Amygdala (tissue), 56 donors: ENCODE measurements around the gene ALK.

Source experiments
- DNase-seq, 56 donors: peaks; one replicate each; lab custom pipeline; 2025; lab: John Stamatoyannopoulos, UW

Gene ALK

DNA sequence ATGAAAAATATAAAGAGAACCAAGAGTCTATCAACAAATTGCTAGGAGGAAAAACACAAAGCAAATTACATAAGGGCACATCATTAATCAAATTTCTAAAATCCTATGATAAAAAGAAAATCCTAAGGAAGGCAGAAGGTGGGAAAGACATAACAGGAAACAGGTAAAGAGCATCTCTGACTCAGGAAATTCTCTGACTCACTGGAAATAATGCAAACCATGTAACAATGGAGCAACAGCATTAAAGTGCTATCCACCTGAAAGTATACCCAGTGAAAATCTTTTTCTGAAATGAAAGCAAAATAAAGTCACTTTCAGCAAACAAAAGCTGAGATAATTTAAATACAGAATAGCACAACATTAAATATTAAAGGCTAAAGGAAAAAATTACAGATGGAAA, 10.9 kb downstream of the ALK start:
- no peak for DNase-seq

GRCh38 chr2:29902356-29902755, 19.0 kb downstream of the ALK start:
- no peak for DNase-seq

DNA sequence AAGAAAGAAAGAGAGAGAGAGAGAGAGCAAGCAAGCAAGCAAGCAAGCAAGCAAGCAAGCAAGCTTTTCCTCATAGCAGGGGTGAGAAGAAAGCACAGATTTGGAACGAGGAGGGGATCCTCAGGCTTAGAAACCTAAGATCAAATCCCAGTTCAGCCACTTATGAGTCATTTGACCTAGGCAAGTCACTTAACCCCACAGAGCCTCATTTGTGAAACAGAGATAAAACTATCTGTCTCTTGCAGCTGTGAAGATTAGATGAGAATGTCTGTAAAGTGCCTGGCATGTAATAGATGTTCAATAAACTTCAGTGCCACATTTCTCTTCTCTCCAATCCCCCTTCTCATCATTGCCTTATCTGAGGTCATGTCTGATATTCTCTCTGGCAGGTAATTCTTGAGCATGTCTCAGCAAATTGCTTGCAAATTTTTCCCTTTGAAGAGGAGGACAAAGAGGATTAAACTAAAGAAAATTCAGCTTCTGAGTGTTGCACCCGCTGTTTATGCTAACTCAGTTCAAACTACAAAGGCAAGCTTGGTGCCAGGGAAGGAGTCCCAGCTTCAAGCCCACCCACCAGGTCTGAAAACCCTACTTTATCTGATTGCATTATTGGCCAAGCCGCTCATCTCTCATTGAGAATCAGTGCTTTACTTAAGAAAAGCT, 20.3 kb downstream of the ALK start:
- no peak for DNase-seq

- no peak for DNase-seq
Measured at GRCh38 chr2:29898999-29899398, 22.4 kb downstream of the ALK start.

GRCh38 chr2:29894822-29895614, 26.4 kb downstream of the ALK start:
- peak in 1 of 56 donors; percentile 3 for DNase-seq

DNA sequence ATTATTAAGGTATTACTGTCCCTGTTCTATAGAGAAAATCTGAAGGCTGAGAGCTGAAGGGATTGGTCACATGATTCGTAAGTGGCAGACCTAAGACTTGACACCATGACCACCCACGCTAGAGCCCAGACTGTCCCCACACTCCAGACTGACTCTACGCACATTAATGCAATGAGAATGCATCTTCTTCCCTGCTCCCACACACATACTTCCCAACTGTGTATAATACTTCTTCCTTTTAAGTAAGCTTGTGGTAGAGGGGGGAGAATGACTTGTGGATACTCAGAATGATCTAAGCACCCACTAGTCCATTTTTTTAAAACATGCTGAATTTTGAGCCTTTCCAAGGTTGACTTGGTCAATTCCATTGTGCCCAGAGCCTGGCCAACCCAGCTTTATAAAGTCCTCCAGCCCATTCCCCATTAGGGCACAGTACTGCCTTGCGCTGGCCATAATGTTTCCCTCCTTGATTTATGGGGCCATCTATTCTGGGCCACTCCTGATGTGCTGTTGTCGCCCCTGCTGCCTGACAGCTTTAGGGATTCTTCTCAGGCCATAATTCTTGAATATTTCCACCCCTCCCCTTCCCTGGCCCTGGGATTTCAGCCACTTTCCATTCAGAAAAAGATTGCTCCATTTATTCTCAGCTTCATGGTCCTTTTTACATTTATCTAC, 28.7 kb downstream of the ALK start:
- no peak for DNase-seq

DNA sequence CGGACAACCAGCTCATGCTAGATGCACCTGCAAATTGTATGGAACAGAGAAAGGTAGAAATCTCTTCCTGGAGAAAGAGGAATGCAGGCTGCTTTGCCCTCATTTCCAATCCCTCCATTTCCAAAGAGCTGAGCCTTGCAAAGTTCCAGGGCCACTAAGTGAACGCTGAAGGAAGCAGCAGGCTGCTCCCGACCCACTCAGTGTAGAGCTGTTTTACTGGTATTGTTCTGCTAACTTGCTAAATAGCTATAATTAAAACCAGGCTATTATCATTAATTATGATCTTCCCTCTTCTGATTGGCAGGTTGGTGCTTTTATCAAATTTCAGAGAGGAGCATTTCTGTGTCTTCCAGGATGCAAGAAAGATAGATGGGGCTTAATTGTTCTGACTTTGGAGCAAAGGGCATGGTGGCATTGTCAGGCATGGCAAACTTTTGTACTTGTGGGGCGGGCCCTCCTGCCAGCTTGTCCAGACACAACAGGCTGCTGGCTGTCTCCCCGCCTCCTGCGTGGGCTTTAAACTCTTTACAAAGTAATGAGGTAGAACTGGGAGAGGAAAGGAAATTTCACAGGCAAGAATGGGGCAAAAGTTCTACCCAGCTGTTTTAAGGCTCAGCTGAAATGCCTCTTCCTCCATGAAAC, 40.2 kb downstream of the ALK start:
- DNase-seq = no peak

DNA sequence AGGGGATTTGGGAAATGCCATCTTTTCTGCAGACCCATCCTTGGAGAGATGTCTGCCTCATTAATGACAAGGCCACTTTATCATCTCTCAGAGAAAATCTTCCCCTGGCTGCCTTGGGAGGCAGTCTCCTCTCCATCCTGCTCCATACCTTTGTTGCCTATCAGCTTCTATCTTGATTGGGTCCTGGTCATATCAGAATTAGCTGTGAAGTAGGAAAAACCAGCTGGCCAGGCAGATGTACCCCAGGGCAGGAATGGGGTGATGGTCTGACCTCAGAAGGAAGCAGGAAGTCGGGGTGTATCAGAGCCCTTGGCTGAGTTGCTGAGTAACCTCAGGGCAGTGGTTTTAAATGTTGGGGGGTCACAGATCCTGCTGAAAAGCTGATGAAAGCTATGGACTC, 41.3 kb downstream of the ALK start:
- no peak for DNase-seq

- DNase-seq = no peak
Measured at GRCh38 chr2:29879456-29879855, 41.9 kb downstream of the ALK start.

GRCh38 chr2:29878898-29879297, 42.5 kb downstream of the ALK start:
- peak in 3 of 56 donors; percentile 3 to 7 (median 4) for DNase-seq

- no peak for DNase-seq
Measured at GRCh38 chr2:29876374-29876773, 45.0 kb downstream of the ALK start.

DNA sequence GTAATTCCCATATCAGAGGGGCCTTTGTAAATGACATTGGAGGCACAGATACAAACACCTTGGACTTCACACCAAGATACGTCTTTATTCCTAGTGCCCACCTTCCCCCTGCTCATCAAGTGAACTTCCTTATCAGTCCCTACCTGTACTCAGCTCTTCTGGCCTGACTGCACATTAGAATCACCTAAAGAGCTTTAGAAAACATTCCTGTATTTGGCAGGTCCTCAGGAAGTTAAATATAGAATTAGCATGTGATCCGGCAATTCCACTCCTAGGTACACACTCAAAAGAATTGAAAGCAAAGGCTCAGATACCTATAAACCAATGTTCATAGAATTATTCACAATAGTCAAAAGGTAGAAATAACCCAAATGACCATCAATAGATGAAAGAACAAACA, 46.6 kb downstream of the ALK start:
- DNase-seq = no peak

- no peak for DNase-seq
Measured at GRCh38 chr2:29872870-29873269, 48.5 kb downstream of the ALK start.

DNA sequence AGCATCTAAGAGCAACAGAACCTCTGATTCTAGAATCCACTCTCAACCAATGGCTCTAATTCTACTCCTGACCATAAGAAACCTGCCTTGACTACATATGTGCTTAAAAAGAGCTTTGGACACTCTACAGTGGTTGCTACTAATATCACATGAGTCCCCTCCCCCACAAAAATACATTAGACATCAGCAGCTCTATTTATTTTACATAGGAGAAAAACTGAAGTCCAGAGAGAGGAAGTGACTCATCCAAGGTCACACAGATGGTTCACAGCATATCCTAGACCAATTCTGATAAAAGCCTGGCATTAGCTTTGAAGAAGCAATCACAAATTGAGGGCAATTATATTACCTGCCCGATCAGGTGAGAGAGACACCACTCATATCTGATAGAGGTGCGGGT, 49.8 kb downstream of the ALK start:
- no peak for DNase-seq

GRCh38 chr2:29865512-29865911, 55.9 kb downstream of the ALK start:
- no peak for DNase-seq

DNA sequence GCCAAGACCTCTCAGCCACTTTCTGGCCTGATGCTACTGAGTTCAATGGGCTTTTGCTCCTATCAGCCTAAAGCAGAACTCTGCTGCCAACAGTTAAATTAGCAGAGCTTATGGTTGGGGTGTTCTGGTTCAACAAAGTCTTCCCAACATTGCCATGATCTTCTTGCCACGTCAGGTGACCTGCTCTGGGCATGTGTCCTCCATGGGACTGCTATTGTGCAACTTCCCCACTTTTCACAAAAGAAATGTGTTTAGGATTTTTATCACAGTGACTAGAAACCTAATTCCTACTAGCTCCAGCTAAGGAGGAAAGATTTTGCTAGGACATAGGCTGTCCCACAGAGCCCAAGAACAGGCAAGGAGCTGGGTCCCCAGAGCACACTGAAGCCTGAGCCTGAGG, 56.4 kb downstream of the ALK start:
- no peak for DNase-seq

DNA sequence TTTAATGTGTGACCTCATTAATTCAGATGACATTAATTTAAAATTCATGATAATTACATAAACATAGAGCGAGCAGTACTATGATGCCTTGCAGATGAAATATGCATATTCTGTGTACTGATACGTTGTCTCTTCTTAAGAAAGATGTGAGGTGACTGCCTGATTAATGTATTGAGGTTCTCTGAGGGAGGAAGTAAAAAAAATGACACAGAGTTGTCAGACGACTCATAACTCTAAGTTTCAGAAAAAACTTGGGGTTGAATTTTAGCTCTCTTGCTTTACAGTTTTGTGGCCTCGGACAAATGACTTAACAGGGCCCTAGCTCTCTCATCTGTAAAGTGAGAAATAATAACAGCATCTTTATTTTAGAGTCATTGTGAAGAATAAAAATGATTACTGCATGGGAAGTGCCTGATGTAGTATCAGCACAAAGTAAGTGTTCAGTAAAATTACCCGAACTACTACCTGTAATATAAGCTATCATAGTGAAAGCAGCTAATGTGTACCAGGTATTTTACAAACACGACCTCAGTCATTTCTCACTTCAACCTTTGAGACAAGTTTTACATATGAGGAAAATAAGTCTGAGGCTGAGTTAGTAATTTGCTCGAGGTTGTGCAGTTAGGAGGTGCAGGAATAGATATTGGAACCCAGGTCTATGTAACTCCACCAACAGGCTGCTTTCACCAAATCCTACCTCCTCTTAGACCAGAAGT, 65.3 kb downstream of the ALK start:
- no peak for DNase-seq

GRCh38 chr2:29850794-29851193, 70.6 kb downstream of the ALK start:
- DNase-seq = no peak

GRCh38 chr2:29848566-29849310, 72.6 kb downstream of the ALK start:
- no peak for DNase-seq

GRCh38 chr2:29847886-29848285, 73.5 kb downstream of the ALK start:
- no peak for DNase-seq
